ENCODE measurements around the gene CD4.
"Not testable (repeated sequence)": the region's sequence is repeated elsewhere in the genome, so short reads cannot be mapped to it uniquely, and the experiment has no call there.

The CD4 gene

GRCh38 chr12:6788972-6789924, at the start of gene CD4:
TSS of gene CD4 (plus strand) at chr12:6789528. CDS start at chr12:6800139, 10,611 bp downstream.
- peak in 2 of 4 experiments; percentile 52 to 56 for DNase-seq

GRCh38 chr12:6742080-6742479, 47.2 kb upstream of the CD4 start:
- DNase-seq = not testable (repeated sequence)

- DNase-seq = no peak
Measured at GRCh38 chr12:6742834-6743233, 46.5 kb upstream of the CD4 start.

GRCh38 chr12:6743300-6743699, 46.0 kb upstream of the CD4 start:
- not testable (repeated sequence) for DNase-seq

- peak in 1 of 4 experiments; percentile 16 for DNase-seq
Measured at GRCh38 chr12:6745741-6746525, 43.4 kb upstream of the CD4 start.

GRCh38 chr12:6747216-6747615, 42.1 kb upstream of the CD4 start:
- DNase-seq = no peak

GRCh38 chr12:6748761-6749160, 40.6 kb upstream of the CD4 start:
- no peak for DNase-seq

GRCh38 chr12:6750506-6750905, 38.8 kb upstream of the CD4 start:
- no peak for DNase-seq

GRCh38 chr12:6751767-6752166, 37.6 kb upstream of the CD4 start:
- no peak for DNase-seq

GRCh38 chr12:6752167-6752920, 37.0 kb upstream of the CD4 start:
- no peak for DNase-seq

GRCh38 chr12:6752921-6753771, 36.2 kb upstream of the CD4 start, which contains the start of gene MLF2:
TSS of gene MLF2 (minus strand) at chr12:6753141. CDS start at chr12:6752334, 807 bp downstream.
- DNase-seq = peak; percentile 84 to 95 (median 94)

- DNase-seq = no peak
Measured at GRCh38 chr12:6753772-6754356, 35.5 kb upstream of the CD4 start.

GRCh38 chr12:6754411-6754810, 34.9 kb upstream of the CD4 start:
- no peak for DNase-seq

- DNase-seq = no peak
Measured at GRCh38 chr12:6757028-6757690, 32.2 kb upstream of the CD4 start.

GRCh38 chr12:6758506-6759095, 30.7 kb upstream of the CD4 start:
- no peak for DNase-seq

GRCh38 chr12:6759741-6760140, 29.6 kb upstream of the CD4 start:
- no peak for DNase-seq

GRCh38 chr12:6763380-6763779, 25.9 kb upstream of the CD4 start:
- no peak for DNase-seq

- no peak for DNase-seq
Measured at GRCh38 chr12:6764011-6764828, 25.1 kb upstream of the CD4 start.

- no peak for DNase-seq
Measured at GRCh38 chr12:6765048-6765633, 24.2 kb upstream of the CD4 start.

All from activated naive CD4-positive, alpha-beta T cell (primary cell).